Activated naive CD4-positive, alpha-beta T cell treated with anti-CD3 and anti-CD28 coated beads for 36 hours (primary cell): ENCODE results near the gene NXF2. TPM values are rescaled to one million over a fixed set of nuclear protein-coding genes. Genes with fewer than 3 reads are reported as not detected.
"Not testable (repeated sequence)": the region's sequence is repeated elsewhere in the genome, so short reads cannot be mapped to it uniquely, and the experiment has no call there.

Source experiments
- CTCF ChIA-PET: fragments of 350-600 bp; sonication (Branson Sonifier 250); formaldehyde crosslinking; loops from one replicate; lab custom pipeline; 2021; ENCODE audit warnings: antibody characterized with exemption; lab: Charles Lee
- DNase-seq: peaks from one replicate; pipeline ENCODE4 v3.0.0-alpha.2; 2020
- H3K27ac Mint-ChIP-seq: one replicate; pipeline ENCODE4 v1.8.0; 2021; ENCODE audit warnings: mild to moderate bottlenecking, mixed read lengths
- H3K27me3 Mint-ChIP-seq: one replicate; pipeline ENCODE4 v1.8.0; 2021; ENCODE audit warnings: low read depth, mixed read lengths
- H3K36me3 Mint-ChIP-seq: one replicate; pipeline ENCODE4 v1.8.0; 2021; ENCODE audit warnings: low read depth, mixed read lengths
- H3K4me1 Mint-ChIP-seq: one replicate; pipeline ENCODE4 v1.8.0; 2021; ENCODE audit warnings: low read depth, mixed read lengths
- H3K4me3 Mint-ChIP-seq: one replicate; pipeline ENCODE4 v1.8.0; 2021; ENCODE audit warnings: mild to moderate bottlenecking, moderate library complexity, mixed read lengths
- H3K9me3 Mint-ChIP-seq: one replicate; pipeline ENCODE4 v1.8.0; 2021; ENCODE audit warnings: mixed read lengths
- intact Hi-C: fragments of 100-400 bp; cut with micrococcal nuclease; formaldehyde crosslinking; loops from one replicate; pipeline ENCODE4 v1.15.1; 2023
- total RNA-seq, 2 experiments: library from RNA; stranded (reverse); gene quantifications; one replicate each; pipeline ENCODE4 v1.2.3, GENCODE V29; 2021

NXF2 gene, protein sequence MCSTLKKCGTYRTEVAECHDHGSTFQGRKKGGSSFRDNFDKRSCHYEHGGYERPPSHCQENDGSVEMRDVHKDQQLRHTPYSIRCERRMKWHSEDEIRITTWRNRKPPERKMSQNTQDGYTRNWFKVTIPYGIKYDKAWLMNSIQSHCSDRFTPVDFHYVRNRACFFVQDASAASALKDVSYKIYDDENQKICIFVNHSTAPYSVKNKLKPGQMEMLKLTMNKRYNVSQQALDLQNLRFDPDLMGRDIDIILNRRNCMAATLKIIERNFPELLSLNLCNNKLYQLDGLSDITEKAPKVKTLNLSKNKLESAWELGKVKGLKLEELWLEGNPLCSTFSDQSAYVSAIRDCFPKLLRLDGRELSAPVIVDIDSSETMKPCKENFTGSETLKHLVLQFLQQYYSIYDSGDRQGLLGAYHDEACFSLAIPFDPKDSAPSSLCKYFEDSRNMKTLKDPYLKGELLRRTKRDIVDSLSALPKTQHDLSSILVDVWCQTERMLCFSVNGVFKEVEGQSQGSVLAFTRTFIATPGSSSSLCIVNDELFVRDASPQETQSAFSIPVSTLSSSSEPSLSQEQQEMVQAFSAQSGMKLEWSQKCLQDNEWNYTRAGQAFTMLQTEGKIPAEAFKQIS
- total RNA-seq = not detected

DNA sequence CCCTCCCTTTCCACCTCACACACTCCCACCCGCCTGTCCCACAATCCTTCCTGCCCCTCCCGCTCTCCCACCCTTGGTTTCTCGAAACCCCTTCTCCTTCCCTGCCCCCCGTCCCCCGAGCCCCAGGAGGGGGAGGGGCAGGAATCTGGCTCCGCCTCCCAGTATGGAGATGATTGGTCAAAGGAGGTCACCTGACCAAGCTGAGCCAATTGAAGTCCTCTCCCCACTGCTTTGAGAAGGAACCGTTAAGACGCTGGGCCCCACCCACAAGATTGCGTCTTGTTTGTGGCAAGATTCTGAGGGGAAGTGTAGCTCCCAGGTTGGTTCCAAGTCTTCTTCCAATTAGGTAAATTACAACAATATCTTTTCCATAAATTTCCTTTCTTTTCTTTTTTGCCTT, at the start of gene NXF2:
Gene NXF2, plus strand, starts transcription at position 275 of the 400 bp plus-strand sequence. CDS start 59,912 bp downstream, outside the sequence.
- H3K4me1 Mint-ChIP-seq, CTCF ChIA-PET, H3K27ac Mint-ChIP-seq, H3K9me3 Mint-ChIP-seq, DNase-seq, H3K4me3 Mint-ChIP-seq, intact Hi-C loops, H3K27me3 Mint-ChIP-seq, H3K36me3 Mint-ChIP-seq: not testable (repeated sequence)

- H3K36me3 Mint-ChIP-seq, H3K4me3 Mint-ChIP-seq, H3K27ac Mint-ChIP-seq, CTCF ChIA-PET, intact Hi-C loops, H3K27me3 Mint-ChIP-seq, H3K9me3 Mint-ChIP-seq, DNase-seq, H3K4me1 Mint-ChIP-seq: not testable (repeated sequence)
Observed at GRCh38 chrX:102207940-102208339, 39.0 kb upstream of the NXF2 start.

GRCh38 chrX:102214986-102215385, 32.0 kb upstream of the NXF2 start, which contains the start of gene TCP11X1:
Gene TCP11X1, plus strand, starts transcription at chrX:102215301.
- intact Hi-C loops, H3K27ac Mint-ChIP-seq, H3K4me3 Mint-ChIP-seq, H3K36me3 Mint-ChIP-seq, H3K4me1 Mint-ChIP-seq, H3K9me3 Mint-ChIP-seq, CTCF ChIA-PET, DNase-seq, H3K27me3 Mint-ChIP-seq: not testable (repeated sequence)

DNA sequence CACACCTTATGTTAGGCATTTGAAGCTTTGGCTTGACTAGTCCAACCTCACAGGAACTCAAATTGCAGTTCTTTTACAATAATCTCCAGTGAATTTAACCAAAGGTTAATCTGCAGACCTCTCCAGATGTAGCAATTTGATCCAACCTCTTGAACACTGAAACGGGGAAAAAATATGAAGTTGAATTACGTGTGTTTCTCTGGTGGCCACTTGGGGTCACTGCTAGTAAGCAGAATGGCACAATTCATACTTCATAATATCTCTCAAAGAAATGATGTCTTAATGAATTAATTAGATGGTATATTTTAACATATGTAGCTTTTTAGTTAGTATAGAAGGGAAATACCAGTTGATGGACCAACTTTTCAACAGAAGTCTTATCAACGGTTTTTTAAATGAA, 30.5 kb upstream of the NXF2 start:
- H3K4me3 Mint-ChIP-seq, H3K36me3 Mint-ChIP-seq, H3K9me3 Mint-ChIP-seq, CTCF ChIA-PET, intact Hi-C loops, H3K4me1 Mint-ChIP-seq, H3K27ac Mint-ChIP-seq, DNase-seq, H3K27me3 Mint-ChIP-seq: not testable (repeated sequence)

DNA sequence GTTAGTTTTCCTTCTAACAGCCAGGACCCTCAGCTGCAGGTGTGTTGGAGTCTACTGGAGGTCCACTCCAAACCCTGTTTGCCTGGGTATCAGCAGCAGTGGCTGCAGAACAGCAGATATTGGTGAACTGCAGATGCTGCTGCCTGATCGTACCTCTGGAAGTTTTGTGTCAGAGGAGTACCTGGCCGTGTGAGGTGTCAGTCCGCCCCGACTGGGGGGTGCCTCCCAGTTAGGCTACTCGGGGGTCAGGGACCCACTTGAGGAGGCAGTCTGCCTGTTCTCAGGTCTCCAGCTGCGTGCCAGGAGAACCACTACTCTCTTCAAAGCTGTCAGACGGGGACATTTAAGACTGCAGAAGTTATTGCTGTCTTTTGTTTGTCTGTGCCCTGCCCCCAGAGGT, 11.3 kb upstream of the NXF2 start:
- intact Hi-C loops = not testable (repeated sequence)

GRCh38 chrX:102240265-102240664, 6.7 kb upstream of the NXF2 start:
- H3K4me1 Mint-ChIP-seq, H3K27ac Mint-ChIP-seq, H3K4me3 Mint-ChIP-seq, intact Hi-C loops, H3K27me3 Mint-ChIP-seq, DNase-seq, CTCF ChIA-PET, H3K36me3 Mint-ChIP-seq, H3K9me3 Mint-ChIP-seq: not testable (repeated sequence)

More for the DNA sequence above, 11.3 kb upstream of the NXF2 start:
- H3K27me3 Mint-ChIP-seq, CTCF ChIA-PET, H3K4me1 Mint-ChIP-seq, H3K9me3 Mint-ChIP-seq, H3K27ac Mint-ChIP-seq, DNase-seq, H3K36me3 Mint-ChIP-seq, H3K4me3 Mint-ChIP-seq: not testable (repeated sequence)

GRCh38 chrX:102272231-102272630, 25.3 kb downstream of the NXF2 start:
- H3K27ac Mint-ChIP-seq, H3K27me3 Mint-ChIP-seq, H3K4me3 Mint-ChIP-seq, CTCF ChIA-PET, DNase-seq, H3K36me3 Mint-ChIP-seq, H3K4me1 Mint-ChIP-seq, H3K9me3 Mint-ChIP-seq, intact Hi-C loops: not testable (repeated sequence)

DNA sequence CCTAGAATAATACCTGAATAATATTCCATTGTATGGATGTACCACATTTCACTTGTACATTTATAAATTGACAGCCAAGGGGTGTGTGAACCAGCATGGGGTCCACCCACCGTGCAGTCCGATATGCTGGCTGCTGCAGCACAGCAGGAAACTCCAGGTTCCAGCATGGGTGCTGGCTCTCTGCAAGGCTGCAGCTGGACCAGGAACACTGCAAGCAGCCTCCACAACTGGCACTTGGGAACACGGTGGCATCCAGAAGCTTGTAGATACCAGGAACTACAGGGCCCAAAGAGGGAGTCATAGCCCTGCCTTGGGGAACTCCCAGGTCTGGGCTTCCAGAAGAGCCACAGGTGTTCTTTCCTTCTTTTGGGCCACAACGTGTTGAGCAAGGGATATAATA, 91.2 kb downstream of the NXF2 start:
- no peak overlapping the region for H3K27ac Mint-ChIP-seq
- H3K4me1 Mint-ChIP-seq = no peaks in the 10 kb centered on the region
- intact Hi-C loops = no loop called here
- H3K4me3 Mint-ChIP-seq = no peak overlapping the region
- H3K9me3 Mint-ChIP-seq = no peaks in the 10 kb centered on the region
- no peaks in the 10 kb centered on the region for H3K36me3 Mint-ChIP-seq
- H3K27me3 Mint-ChIP-seq = no peaks in the 10 kb centered on the region
- CTCF ChIA-PET = no interaction called here
- DNase-seq = no peak

DNA sequence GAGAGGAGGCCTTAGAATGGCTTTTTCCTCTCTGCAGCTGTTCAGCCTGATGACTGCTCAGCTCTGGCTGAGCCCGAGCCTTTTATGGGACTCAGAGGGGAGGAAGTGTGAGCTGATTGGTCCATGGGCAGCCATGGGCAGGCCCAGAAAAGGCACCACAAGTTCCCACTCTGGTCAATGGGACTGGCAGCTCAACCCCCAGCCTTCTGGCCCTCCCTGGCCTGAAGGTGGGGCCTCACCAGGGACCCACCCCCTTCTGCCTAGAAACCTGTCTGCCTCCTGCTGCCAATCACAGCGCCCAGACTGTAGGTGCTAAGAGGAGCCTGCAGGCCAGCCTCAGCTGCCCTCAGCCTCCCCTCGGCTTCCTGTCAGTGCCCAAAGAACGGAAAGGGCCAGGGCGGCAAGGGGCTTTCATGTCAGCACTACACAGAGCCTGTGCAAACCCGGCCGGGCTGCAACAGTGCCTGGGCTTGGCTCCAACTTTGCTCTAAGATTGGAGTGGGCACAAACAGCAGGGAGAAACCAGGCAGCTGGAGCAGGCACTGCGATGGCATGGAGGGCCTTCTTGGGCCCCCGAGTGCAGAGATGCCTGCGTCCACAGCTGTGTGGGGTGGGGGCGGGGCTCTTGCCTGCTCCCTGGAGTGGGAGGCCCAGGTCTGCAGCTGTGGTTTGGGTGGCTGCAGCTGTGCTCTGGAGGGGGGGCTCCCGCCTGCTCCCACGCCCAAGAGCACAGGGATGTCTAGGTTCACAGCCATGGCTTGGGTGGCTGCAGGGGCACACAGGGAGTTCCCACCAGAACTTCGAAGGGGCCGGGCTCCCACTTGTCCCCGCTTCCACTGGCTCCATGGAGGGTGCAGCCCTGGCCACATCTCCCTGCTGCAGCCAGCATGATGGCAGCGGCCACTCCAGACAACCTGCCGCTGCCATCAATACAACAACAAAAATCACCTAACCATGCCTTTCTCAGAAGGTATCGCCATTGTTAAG, 92.6 kb downstream of the NXF2 start:
- H3K9me3 Mint-ChIP-seq = no peaks in the 10 kb centered on the region
- no peak for DNase-seq
- no peaks in the 10 kb centered on the region for H3K27me3 Mint-ChIP-seq
- no peak overlapping the region for H3K27ac Mint-ChIP-seq
- intact Hi-C loops = no loop called here
- H3K4me1 Mint-ChIP-seq = no peaks in the 10 kb centered on the region
- H3K4me3 Mint-ChIP-seq = no peak overlapping the region
- H3K36me3 Mint-ChIP-seq = no peaks in the 10 kb centered on the region
- CTCF ChIA-PET = no interaction called here

GRCh38 chrX:102341867-102342266, 94.9 kb downstream of the NXF2 start:
- intact Hi-C loops = no loop called here
- no peaks in the 10 kb centered on the region for H3K4me1 Mint-ChIP-seq
- no peak overlapping the region for H3K4me3 Mint-ChIP-seq
- CTCF ChIA-PET = no interaction called here
- no peaks in the 10 kb centered on the region for H3K36me3 Mint-ChIP-seq
- no peak for DNase-seq
- H3K27me3 Mint-ChIP-seq = no peaks in the 10 kb centered on the region
- no peak overlapping the region for H3K27ac Mint-ChIP-seq
- no peaks in the 10 kb centered on the region for H3K9me3 Mint-ChIP-seq

DNA sequence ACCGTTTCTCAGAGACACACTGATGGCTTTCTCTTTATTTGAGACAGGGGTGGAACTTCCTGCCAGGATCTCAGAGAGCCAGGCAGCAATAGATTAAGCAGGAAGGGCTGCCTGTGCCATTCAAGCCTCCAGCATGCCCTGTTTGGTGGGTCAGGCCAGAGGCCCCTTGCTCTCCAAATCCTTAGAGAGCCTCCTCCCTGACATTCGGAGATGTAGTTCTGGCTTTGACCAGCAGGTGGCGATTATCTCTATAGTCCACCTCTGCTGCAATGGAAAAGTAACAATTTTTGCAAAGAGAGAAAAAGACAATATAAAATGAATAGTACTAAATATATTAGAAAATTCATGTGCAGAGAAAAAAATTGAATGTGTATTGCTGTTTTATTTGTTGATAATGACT, 98.9 kb downstream of the NXF2 start:
- Mint-ChIP-seq H3K27me3 (no peaks in the 10 kb centered on the region), H3K4me3 (no peak overlapping the region), H3K27ac (no peak overlapping the region), H3K4me1 (no peaks in the 10 kb centered on the region), H3K36me3 (no peaks in the 10 kb centered on the region), H3K9me3 (no peaks in the 10 kb centered on the region)
- CTCF ChIA-PET = no interaction called here
- DNase-seq = peak; percentile 78
- intact Hi-C loops = no loop called here
